ENCODE results near the gene CCDC9. TPM values are rescaled to one million over a fixed set of nuclear protein-coding genes. Genes with fewer than 3 reads are reported as not detected.

Gene CCDC9
- total RNA-seq, 1 experiment from 2014 or later: 36.9 TPM

- WGBS (ENCODE audit: extremely low coverage, insufficient read length, low lambda C conversion rate): no CpG with 5 or more reads among the region's 9 CpGs
- no peak for TF ChIP-seq CTCF (conservative IDR thresholded peaks at IDR 0.05)
- no peak overlapping the region for H2BK120ac ChIP-seq (ENCODE audit: low read depth, low read length, poor library complexity, severe bottlenecking)
Observed at GRCh38 chr19:47243364-47243775, 13.0 kb upstream of the CCDC9 start.

More at GRCh38 chr19:47243364-47243775, 13.0 kb upstream of the CCDC9 start:
- no peaks in the 10 kb centered on the region; a peak in 1 of 7 replicates for H3K36me3 Mint-ChIP-seq (ENCODE audit: insufficient read depth in 1 of 3, low read depth in 3 of 3)
- Histone ChIP-seq H2BK5ac (ENCODE audit: insufficient read length, low read length) (no peak overlapping the region), H2BK12ac (ENCODE audit: insufficient read length, low read depth, low read length) (no peak overlapping the region), H3T11ph (ENCODE audit: low read length) (no peak overlapping the region), H3K23ac (ENCODE audit: insufficient read length, low read depth, low read length) (no peak overlapping the region), H4K8ac (replicated peaks; ENCODE audit: insufficient read length, low read depth, low read length) (no peak overlapping the region), H2AK5ac (ENCODE audit: insufficient read length, low read length) (no peak overlapping the region), H3K4ac (ENCODE audit: low read depth, low read length) (no peak overlapping the region), H3K9ac (ENCODE audit: extremely low read depth, insufficient read length, low read length) (no peak overlapping the region), H3K27ac (ENCODE audit: insufficient read length, low read depth, low read length) (no peak overlapping the region), H2AFZ (ENCODE audit: low read length) (no peak overlapping the region), H3K56ac (ENCODE audit: insufficient read length, low read depth, low read length) (no peak overlapping the region), H3K9me3 (ENCODE audit: control insufficient read depth, low read depth, low read length) (no peaks in the 10 kb centered on the region), H2BK15ac (ENCODE audit: low read depth, low read length) (no peak overlapping the region), H3K23me2 (ENCODE audit: insufficient read length, low read depth, low read length, poor library complexity, severe bottlenecking) (peaks cover 14% of the 10 kb centered on the region), H3K79me2 (ENCODE audit: insufficient read depth, low read length) (no peaks in the 10 kb centered on the region), H3K14ac (ENCODE audit: insufficient read depth, low read length) (no peak overlapping the region), H4K5ac (ENCODE audit: insufficient read length, low read depth, low read length) (no peak overlapping the region), H3K18ac (ENCODE audit: insufficient read length, low read depth, low read length) (peak overlapping the region; percentile 43), H3K4me1 (ENCODE audit: insufficient read depth, low read length) (peaks cover 3% of the 10 kb centered on the region; the same call in 1 of the 2 replicates), H3K79me1 (ENCODE audit: insufficient read depth, low read depth, low read length, poor library complexity, severe bottlenecking) (no peaks in the 10 kb centered on the region), H4K20me1 (ENCODE audit: control insufficient read depth, insufficient read depth, insufficient read length) (no peaks in the 10 kb centered on the region), H4K91ac (ENCODE audit: insufficient read length, low read depth, low read length) (no peak overlapping the region), H3K27me3 (ENCODE audit: insufficient read depth, low read length) (peaks cover 2% of the 10 kb centered on the region; the same call in 1 of the 2 replicates), H3K4me2 (ENCODE audit: insufficient read depth, insufficient read length, low read length) (peak overlapping the region; percentile 31), H2BK20ac (ENCODE audit: low read depth, low read length, poor library complexity, severe bottlenecking) (no peak overlapping the region)
- peak overlapping the region; percentile 63 to 77 for H3K4me3 Mint-ChIP-seq
- H3K4me1 Mint-ChIP-seq: peaks cover 17 to 25% of the 10 kb centered on the region in 2 experiments
- H3K27ac Mint-ChIP-seq: peak overlapping the region in 2 of 3 experiments; percentile 7 to 38; a peak in 3 of 7 replicates
- peaks cover 23% of the 10 kb centered on the region for H3K27me3 Mint-ChIP-seq (ENCODE audit: low read depth)
- H3K9me3 Mint-ChIP-seq: peaks cover 0 to 3% of the 10 kb centered on the region in 2 experiments; a peak in 1 of 5 replicates
- no peak for DNase-seq

Data from H9 (cell line).